Measurements from ENCODE around the gene TRAPPC10. TPM values are rescaled to one million over a fixed set of nuclear protein-coding genes. Genes with fewer than 3 reads are reported as not detected.
"Not testable (repeated sequence)": the region's sequence is repeated elsewhere in the genome, so short reads cannot be mapped to it uniquely, and the experiment has no call there.

TRAPPC10 gene
- total RNA-seq, 1 donor from 2014 or later: 23.1 TPM

DNA sequence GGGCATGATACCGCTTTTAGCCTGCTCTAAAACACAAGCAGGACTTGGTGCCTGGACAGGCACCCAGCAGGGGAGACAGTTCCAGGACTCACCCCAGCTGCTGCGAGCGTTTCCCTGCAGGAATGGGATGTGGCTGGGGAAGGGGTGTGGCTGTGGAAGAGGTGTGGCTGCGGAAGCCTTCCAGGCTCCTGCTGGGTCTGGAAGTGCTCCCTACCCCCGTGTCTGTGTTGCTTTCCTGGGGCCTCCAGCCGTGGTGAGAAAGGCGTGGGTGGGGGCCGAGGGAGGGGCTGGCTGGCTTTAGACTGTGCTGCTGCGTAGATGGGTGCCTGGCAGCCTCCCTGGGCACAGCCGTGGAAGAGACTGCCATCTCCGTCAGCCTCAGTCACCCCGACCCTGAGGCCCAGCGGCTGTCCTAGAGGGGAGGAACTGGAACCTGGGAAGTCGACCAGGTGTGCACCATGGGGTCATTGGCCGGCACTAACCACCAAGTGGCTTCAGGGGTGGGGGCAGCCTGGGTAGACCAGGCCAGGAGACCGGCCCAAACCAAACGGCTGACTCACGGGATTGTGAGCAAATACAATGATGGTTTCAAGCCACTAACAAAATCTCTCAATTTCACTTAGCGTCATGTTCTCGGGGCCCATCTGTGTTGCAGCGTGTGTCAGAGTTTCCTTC lies 141.2 kb downstream of the TRAPPC10 start:
- DNase-seq: not testable (repeated sequence)

DNA sequence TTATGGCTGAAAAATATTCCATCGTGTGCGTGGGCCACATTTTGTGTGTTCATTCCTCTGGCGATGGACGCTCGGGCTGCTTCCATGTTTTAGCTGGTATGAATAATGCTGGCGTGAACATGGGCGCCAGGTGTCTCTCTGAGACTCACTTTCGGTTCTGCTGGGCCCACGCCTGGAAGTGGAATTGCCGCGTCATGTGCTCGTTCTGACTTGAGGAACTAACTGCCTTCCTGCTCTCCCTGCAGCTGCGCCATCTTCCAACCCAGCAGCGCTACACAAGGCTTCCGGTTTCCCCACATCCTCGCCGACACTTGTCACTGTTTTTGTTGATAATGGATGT lies 141.8 kb downstream of the TRAPPC10 start:
- not testable (repeated sequence) for DNase-seq

DNA sequence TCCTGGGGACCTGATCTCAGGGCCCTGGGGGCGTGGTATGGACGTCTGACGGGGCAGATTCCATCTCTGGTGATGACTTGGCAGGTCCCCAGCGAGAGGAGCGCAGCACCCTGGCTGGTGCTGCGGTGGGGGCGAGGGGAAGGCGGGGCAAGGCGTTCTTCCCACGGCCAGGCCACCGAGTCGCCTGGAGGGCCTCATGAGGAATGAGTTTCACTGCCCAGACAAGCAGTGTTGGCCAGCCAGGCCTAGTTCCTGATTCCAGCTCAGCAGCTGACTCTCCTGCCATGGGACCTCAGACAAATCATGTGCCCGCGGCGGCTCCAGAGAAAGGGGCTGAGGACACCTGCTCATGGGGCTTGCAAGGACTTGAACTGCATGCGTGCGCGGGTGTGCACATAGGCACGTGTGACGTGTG lies 142.7 kb downstream of the TRAPPC10 start:
- DNase-seq: not testable (repeated sequence)

DNA sequence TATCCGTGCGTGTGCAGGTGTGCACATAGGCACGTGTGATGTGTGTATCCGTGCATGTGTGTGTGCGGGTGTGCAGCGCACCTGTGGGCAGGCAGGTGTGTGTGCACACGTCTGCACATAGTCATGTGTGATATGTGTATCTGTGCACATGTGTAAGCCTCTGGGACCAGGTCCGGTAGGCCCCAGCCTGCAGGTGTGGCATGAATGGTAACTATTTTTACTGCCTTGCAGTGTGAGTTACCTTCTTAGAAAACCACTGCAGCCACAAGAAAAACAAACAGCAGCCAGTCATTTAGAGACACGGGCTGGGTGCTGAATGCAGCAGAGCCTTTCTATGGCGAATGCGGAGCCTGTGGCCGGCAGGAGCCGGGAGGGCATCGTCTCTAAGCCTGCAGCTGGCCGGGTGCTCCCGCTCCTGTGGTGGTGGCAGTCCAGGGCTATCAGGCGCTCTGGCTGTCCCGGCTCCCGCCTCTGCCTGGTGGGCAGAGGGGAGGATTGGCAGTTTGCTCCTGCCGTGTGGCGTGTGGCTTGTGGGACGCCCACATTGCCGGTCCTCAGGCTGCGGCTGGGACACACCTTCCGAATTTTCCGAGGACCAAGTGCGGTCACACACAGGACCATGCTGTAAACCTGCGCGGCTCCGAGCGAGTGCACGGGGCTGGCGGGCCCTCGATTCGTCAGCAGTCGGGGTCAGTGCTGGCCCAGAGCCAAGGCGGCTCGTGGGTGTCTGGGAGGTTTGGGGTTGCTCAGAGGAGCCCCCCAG lies 143.3 kb downstream of the TRAPPC10 start:
- DNase-seq: not testable (repeated sequence)

DNA sequence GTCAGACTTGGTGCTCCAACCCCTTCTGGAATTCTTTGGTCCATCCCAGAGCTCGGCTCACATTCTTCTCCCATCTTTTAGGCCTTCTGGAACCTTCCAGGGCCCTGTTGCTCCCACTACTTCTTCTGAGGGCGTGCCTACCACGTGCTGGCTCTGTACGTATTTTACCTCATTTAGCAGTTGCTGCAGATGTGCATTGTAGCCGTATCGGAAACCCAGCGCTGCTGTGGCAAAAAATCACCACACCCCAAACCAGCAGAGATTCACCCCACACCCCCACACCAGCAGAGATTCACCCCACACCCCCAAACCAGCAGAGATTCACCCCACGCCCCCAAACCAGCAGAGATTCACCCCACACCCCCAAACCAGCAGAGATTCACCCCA lies 143.9 kb downstream of the TRAPPC10 start:
- not testable (repeated sequence) for DNase-seq

Small RNA genes within 50 kb of the gene (small RNA-seq; reads per million reads assigned to genes)
- gene RNU6-1150P (ENCODE audit: low replicate concordance): not detected

Other genes starting within 250 kb of the TRAPPC10 start
- 21.0 TPM for gene CSTB, start 236.0 kb upstream of the TRAPPC10 start, total RNA-seq
- gene RRP1, start 222.7 kb upstream of the TRAPPC10 start, total RNA-seq: 17.8 TPM
- 27.0 TPM for gene AGPAT3, start 147.1 kb upstream of the TRAPPC10 start, total RNA-seq
- gene PWP2, start 95.1 kb downstream of the TRAPPC10 start, total RNA-seq: 10.9 TPM
- 20.5 TPM for gene GATD3, start 121.4 kb downstream of the TRAPPC10 start, total RNA-seq
- 3.5 TPM for gene ICOSLG, start 228.6 kb downstream of the TRAPPC10 start, total RNA-seq
- not detected for gene DNMT3L, start 249.6 kb downstream of the TRAPPC10 start, total RNA-seq